Measurements from ENCODE around the gene ODR4. TPM values are rescaled to one million over a fixed set of nuclear protein-coding genes. Genes with fewer than 3 reads are reported as not detected.

The ODR4 gene
- polyA plus RNA-seq, 1 donor from 2014 or later, result 32.6 TPM

- no peaks in the 10 kb centered on the region for H3K79me2 ChIP-seq (replicated peaks; ENCODE audit: insufficient read depth, low read length)
- no peak within 1 kb of the TSS for H3K4me2 ChIP-seq (ENCODE audit: low read length)
- no peak within 1 kb of the TSS for H3K27ac ChIP-seq (ENCODE audit: low read length)
- no peak within 1 kb of the TSS for H3K9ac ChIP-seq (ENCODE audit: low read length)
- no peak within 1 kb of the TSS for H3K4me3 ChIP-seq (ENCODE audit: low read length)
- H3K27me3 ChIP-seq (ENCODE audit: insufficient read depth, low read depth, low read length), result no peaks in the 10 kb centered on the region
- TF ChIP-seq REST (IDR thresholded peaks at IDR 0.05; ENCODE audit: borderline replicate concordance), result no peak
- no peak for TF ChIP-seq TAF1 (IDR thresholded peaks at IDR 0.05; ENCODE audit: low read depth)
- TF ChIP-seq POLR2AphosphoS5 (IDR thresholded peaks at IDR 0.05), result no peak
- no peak for TF ChIP-seq EZH2 (IDR thresholded peaks at IDR 0.05; ENCODE audit: borderline replicate concordance, insufficient read depth, low read length, poor library complexity, severe bottlenecking)
- no peak for TF ChIP-seq EP300 (conservative IDR thresholded peaks at IDR 0.05; ENCODE audit: poor library complexity, severe bottlenecking)
- TF ChIP-seq MXI1 (conservative IDR thresholded peaks at IDR 0.05; ENCODE audit: poor library complexity, severe bottlenecking), result no peak
- TF ChIP-seq RAD21 (conservative IDR thresholded peaks at IDR 0.05), result no peak
- TF ChIP-seq SMC3 (conservative IDR thresholded peaks at IDR 0.05; ENCODE audit: poor library complexity), result no peak
- H3K9me2 ChIP-seq (ENCODE audit: insufficient read depth, low read length), result no peaks in the 10 kb centered on the region
- H3F3A ChIP-seq (ENCODE audit: insufficient read depth, low read length, poor library complexity, severe bottlenecking), result no peaks in the 10 kb centered on the region
- H3K36me3 ChIP-seq (ENCODE audit: insufficient read depth, low read length), result no peaks in the 10 kb centered on the region
- no peaks in the 10 kb centered on the region for H4K20me1 ChIP-seq (ENCODE audit: insufficient read depth)
- no peak within 1 kb of the TSS for H2AFZ ChIP-seq (ENCODE audit: low read depth, low read length)
- no peaks in the 10 kb centered on the region for H3K9me3 ChIP-seq (ENCODE audit: low read length)
Measured at GRCh38 chr1:186461014-186461413, 85.4 kb downstream of the ODR4 start, which contains the start of gene PDC. PDC (minus strand) TSS chr1:186461114; CDS start chr1:186449459, 11,655 bp downstream.

- no peak overlapping the region for H3K4me3 ChIP-seq (ENCODE audit: low read length)
- H3K9me2 ChIP-seq (ENCODE audit: insufficient read depth, low read length), result no peaks in the 10 kb centered on the region
- no peak for TF ChIP-seq TAF1 (IDR thresholded peaks at IDR 0.05; ENCODE audit: low read depth)
- TF ChIP-seq EP300 (conservative IDR thresholded peaks at IDR 0.05; ENCODE audit: poor library complexity, severe bottlenecking), result no peak
- no peak for TF ChIP-seq CTCF (IDR thresholded peaks at IDR 0.05; ENCODE audit: poor library complexity, severe bottlenecking)
- no peak for TF ChIP-seq RAD21 (conservative IDR thresholded peaks at IDR 0.05)
- TF ChIP-seq EZH2 (IDR thresholded peaks at IDR 0.05; ENCODE audit: borderline replicate concordance, insufficient read depth, low read length, poor library complexity, severe bottlenecking), result no peak
- TF ChIP-seq POLR2AphosphoS5 (IDR thresholded peaks at IDR 0.05), result no peak
- TF ChIP-seq MXI1 (conservative IDR thresholded peaks at IDR 0.05; ENCODE audit: poor library complexity, severe bottlenecking), result no peak
- TF ChIP-seq SMC3 (conservative IDR thresholded peaks at IDR 0.05; ENCODE audit: poor library complexity), result no peak
- no peak for TF ChIP-seq REST (IDR thresholded peaks at IDR 0.05; ENCODE audit: borderline replicate concordance)
- H3K27me3 ChIP-seq (ENCODE audit: insufficient read depth, low read depth, low read length), result no peaks in the 10 kb centered on the region
- no peaks in the 10 kb centered on the region for H3K79me2 ChIP-seq (replicated peaks; ENCODE audit: insufficient read depth, low read length)
- no peak overlapping the region for H3K4me2 ChIP-seq (ENCODE audit: low read length)
- no peaks in the 10 kb centered on the region for H4K20me1 ChIP-seq (ENCODE audit: insufficient read depth)
- no peak overlapping the region for H2AFZ ChIP-seq (ENCODE audit: low read depth, low read length)
- H3K9me3 ChIP-seq (ENCODE audit: low read length), result no peaks in the 10 kb centered on the region
- no peak overlapping the region for H3K9ac ChIP-seq (ENCODE audit: low read length)
- no peaks in the 10 kb centered on the region for H3F3A ChIP-seq (ENCODE audit: insufficient read depth, low read length, poor library complexity, severe bottlenecking)
- H3K27ac ChIP-seq (ENCODE audit: low read length), result no peak overlapping the region
- H3K36me3 ChIP-seq (ENCODE audit: insufficient read depth, low read length), result no peaks in the 10 kb centered on the region
Measured at GRCh38 chr1:186463511-186463910, 87.9 kb downstream of the ODR4 start.

Measured in neural cell (in vitro differentiated cells).